ENCODE data around the gene KRT77.

KRT77 gene

DNA sequence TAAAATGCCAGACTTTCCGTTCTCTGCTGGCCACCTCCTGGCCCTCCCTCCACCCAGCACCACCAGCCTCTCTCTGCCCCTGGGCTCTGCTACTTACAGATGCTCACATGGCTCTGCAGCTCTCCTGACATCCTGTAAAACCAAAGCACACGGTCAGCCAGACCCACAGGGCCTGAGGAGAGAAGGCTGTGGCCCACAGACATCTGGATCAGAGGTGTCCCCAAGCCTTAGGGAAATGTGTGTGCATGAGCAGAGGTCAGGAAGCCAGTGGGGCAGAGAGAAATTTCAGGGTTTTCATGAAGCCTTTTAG, 11.5 kb downstream of the KRT77 start:
- H3K27ac ChIP-seq (ENCODE audit: poor library complexity, severe bottlenecking): no peak overlapping the region
- TF ChIP-seq, protein P1, sequence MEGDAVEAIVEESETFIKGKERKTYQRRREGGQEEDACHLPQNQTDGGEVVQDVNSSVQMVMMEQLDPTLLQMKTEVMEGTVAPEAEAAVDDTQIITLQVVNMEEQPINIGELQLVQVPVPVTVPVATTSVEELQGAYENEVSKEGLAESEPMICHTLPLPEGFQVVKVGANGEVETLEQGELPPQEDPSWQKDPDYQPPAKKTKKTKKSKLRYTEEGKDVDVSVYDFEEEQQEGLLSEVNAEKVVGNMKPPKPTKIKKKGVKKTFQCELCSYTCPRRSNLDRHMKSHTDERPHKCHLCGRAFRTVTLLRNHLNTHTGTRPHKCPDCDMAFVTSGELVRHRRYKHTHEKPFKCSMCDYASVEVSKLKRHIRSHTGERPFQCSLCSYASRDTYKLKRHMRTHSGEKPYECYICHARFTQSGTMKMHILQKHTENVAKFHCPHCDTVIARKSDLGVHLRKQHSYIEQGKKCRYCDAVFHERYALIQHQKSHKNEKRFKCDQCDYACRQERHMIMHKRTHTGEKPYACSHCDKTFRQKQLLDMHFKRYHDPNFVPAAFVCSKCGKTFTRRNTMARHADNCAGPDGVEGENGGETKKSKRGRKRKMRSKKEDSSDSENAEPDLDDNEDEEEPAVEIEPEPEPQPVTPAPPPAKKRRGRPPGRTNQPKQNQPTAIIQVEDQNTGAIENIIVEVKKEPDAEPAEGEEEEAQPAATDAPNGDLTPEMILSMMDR (IDR thresholded peaks at IDR 0.05; ENCODE audit: poor library complexity, severe bottlenecking): no peak
- no peaks in the 10 kb centered on the region for H3K36me3 ChIP-seq (ENCODE audit: low read depth)
- no peak overlapping the region for H3K4me3 ChIP-seq (ENCODE audit: severe bottlenecking)
- peaks cover 4% of the 10 kb centered on the region for H3K27me3 ChIP-seq (ENCODE audit: insufficient read depth, poor library complexity, severe bottlenecking)
- no peak for DNase-seq (ENCODE audit: low spot score)
- ATAC-seq (ENCODE audit: low read depth): no peak
- H3K9me3 ChIP-seq (ENCODE audit: severe bottlenecking): no peaks in the 10 kb centered on the region
- H3K4me1 ChIP-seq (ENCODE audit: insufficient read depth, poor library complexity, severe bottlenecking): peaks cover 7% of the 10 kb centered on the region

DNA sequence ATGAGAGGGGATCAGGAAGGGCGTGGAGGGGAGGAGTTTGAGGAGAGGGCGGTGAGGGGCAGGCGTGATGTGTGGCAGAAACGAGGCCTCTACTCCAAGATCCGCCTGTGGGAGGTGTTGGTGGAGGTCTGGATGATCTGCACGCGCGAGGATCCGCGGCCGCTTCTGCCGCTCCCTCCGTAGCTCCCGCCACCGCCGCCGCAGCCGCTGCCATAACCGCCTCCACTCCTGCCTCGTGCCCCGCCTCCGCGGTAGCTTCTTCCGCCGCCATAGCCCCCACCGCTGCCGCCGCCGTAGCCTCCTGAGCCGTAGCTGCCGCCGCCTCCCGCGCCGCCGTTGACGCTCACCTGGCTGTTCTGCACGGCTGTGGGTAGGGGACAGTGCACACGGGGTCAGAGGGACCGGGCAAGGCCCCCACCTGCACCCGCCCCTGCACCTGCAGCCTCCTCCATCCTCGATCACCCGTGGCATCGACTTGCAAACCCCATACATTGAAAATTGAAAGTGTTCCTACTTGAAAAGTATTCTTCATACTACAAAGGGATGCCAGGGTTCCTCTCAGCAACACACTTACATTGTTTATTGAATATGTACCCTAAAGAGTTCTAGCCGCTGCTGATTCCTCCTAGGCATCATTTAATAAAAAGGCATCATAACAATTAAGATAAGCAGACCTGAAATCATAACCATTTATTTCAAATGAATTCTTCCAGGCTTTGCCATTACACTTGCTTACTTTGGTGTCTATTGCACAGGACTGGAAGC, 12.1 kb downstream of the KRT77 start:
- DNase-seq (ENCODE audit: low spot score) (no peak), ATAC-seq (ENCODE audit: low read depth) (peak; percentile 37; the same call in 2 of the 3 replicates)
- Histone ChIP-seq H3K9me3 (ENCODE audit: severe bottlenecking) (no peaks in the 10 kb centered on the region), H3K36me3 (ENCODE audit: low read depth) (no peaks in the 10 kb centered on the region), H3K27me3 (ENCODE audit: insufficient read depth, poor library complexity, severe bottlenecking) (peaks cover 4% of the 10 kb centered on the region), H3K4me3 (ENCODE audit: severe bottlenecking) (peak overlapping the region; percentile 7), H3K27ac (ENCODE audit: poor library complexity, severe bottlenecking) (no peak overlapping the region), H3K4me1 (ENCODE audit: insufficient read depth, poor library complexity, severe bottlenecking) (peaks cover 7% of the 10 kb centered on the region)
- TF ChIP-seq, protein P1 (IDR thresholded peaks at IDR 0.05; ENCODE audit: poor library complexity, severe bottlenecking): no peak

DNA sequence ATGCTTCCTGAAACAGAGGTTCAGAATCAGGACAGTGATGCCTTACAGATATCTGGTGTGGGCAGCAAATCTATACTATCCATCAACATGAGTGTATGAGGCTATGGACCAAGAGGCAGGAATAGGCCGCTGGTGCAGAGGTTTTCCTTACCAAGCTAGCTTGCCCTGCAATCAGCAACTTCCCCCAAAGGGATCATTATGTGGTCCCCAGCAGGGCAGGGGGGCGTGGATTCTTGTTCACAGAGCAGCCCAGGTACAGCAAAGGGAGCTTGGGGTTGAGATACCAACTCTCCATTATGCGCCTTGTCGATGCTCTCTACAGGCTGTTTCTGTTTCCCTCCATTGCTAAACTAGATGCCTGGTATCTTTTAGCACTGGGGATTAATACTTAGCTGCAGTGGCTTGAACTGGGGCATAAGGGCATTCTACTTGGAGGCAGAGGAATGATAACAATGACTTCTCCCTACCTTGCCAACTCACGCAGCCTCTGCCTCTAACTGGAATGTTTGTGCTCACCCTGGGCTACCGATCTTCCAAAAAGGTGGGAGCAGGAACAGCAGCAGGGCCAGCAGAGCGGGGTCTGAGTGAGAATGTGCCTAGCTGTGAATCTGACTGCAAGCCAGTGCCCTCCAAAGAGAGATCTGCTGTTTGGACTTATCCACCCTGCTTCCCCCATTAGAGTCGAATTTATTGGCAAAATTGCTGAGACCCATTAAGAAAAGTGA, 12.8 kb downstream of the KRT77 start:
- Histone ChIP-seq H3K36me3 (ENCODE audit: low read depth) (no peaks in the 10 kb centered on the region), H3K27ac (ENCODE audit: poor library complexity, severe bottlenecking) (no peak overlapping the region), H3K9me3 (ENCODE audit: severe bottlenecking) (no peaks in the 10 kb centered on the region), H3K27me3 (ENCODE audit: insufficient read depth, poor library complexity, severe bottlenecking) (peaks cover 4% of the 10 kb centered on the region), H3K4me3 (ENCODE audit: severe bottlenecking) (peak overlapping the region; percentile 7), H3K4me1 (ENCODE audit: insufficient read depth, poor library complexity, severe bottlenecking) (peaks cover 7% of the 10 kb centered on the region)
- TF ChIP-seq, protein P1 (IDR thresholded peaks at IDR 0.05; ENCODE audit: poor library complexity, severe bottlenecking): no peak
- ATAC-seq (ENCODE audit: low read depth) (no peak), DNase-seq (ENCODE audit: low spot score) (no peak)

DNA sequence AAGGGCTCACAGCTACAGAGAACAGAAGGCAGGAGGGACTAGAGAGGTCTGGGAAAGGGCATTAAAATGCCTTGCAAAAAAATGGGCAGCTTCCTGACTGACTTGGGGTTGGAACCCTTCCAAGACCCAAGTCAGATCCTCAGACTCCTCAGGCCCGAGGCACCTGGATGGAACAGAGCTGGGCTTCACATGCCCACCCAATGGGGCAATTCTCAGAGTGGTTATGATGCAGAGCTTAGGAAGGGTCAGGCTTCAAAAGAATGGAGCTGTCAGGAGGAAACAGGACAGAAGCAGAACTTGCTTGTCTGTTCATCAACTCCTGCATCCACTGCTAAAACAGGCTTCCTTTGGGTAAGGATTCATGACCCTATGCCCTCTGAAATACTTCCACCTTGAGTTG, 13.4 kb downstream of the KRT77 start:
- no peak for DNase-seq (ENCODE audit: low spot score)
- Histone ChIP-seq H3K36me3 (ENCODE audit: low read depth) (no peaks in the 10 kb centered on the region), H3K27ac (ENCODE audit: poor library complexity, severe bottlenecking) (no peak overlapping the region), H3K9me3 (ENCODE audit: severe bottlenecking) (no peaks in the 10 kb centered on the region), H3K4me3 (ENCODE audit: severe bottlenecking) (no peak overlapping the region), H3K27me3 (ENCODE audit: insufficient read depth, poor library complexity, severe bottlenecking) (peaks cover 4% of the 10 kb centered on the region), H3K4me1 (ENCODE audit: insufficient read depth, poor library complexity, severe bottlenecking) (peaks cover 7% of the 10 kb centered on the region)
- TF ChIP-seq, protein P1 (IDR thresholded peaks at IDR 0.05; ENCODE audit: poor library complexity, severe bottlenecking): no peak
- no peak for ATAC-seq (ENCODE audit: low read depth)

DNA sequence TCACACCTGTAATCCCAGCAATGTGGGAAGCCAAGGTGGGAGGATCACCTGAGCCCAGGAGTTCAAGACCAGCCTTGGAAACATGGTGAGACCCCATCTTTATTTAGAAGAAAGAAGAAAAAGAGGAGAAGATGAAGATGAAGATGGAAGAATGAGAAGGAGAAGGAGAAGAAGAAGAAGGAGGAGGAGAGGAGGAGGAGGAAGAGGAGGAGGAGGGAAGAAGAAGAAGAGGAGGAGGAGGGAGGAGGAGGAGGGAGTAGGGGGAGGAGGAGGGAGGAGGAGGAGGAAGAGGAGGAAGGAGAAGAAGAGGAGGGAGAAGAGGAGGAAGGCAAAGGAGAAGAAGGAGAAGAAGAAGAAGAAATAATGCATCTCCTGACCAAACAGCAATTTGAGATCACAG, 14.1 kb downstream of the KRT77 start:
- TF ChIP-seq, protein P1 (IDR thresholded peaks at IDR 0.05; ENCODE audit: poor library complexity, severe bottlenecking): no peak
- Histone ChIP-seq H3K4me3 (ENCODE audit: severe bottlenecking) (no peak overlapping the region), H3K27me3 (ENCODE audit: insufficient read depth, poor library complexity, severe bottlenecking) (peaks cover 4% of the 10 kb centered on the region), H3K4me1 (ENCODE audit: insufficient read depth, poor library complexity, severe bottlenecking) (peaks cover 7% of the 10 kb centered on the region), H3K27ac (ENCODE audit: poor library complexity, severe bottlenecking) (no peak overlapping the region), H3K36me3 (ENCODE audit: low read depth) (no peaks in the 10 kb centered on the region), H3K9me3 (ENCODE audit: severe bottlenecking) (no peaks in the 10 kb centered on the region)
- no peak for ATAC-seq (ENCODE audit: low read depth)
- DNase-seq (ENCODE audit: low spot score): no peak
